GM21737 (cell line): ENCODE measurements around the gene IPO11.
"Not testable (repeated sequence)": the region's sequence is repeated elsewhere in the genome, so short reads cannot be mapped to it uniquely, and the experiment has no call there.

Source experiments
- ATAC-seq: cut with Tn5 transposase; IDR thresholded peaks from one replicate; pipeline ENCODE4 v1.9.1; 2021; ENCODE audit warnings: mild to moderate bottlenecking, moderate library complexity; ENCODE audit not compliant: unreplicated experiment

IPO11 gene

GRCh38 chr5:62448528-62448927, 36.0 kb downstream of the IPO11 start:
- no peak for ATAC-seq

GRCh38 chr5:62450259-62450658, 37.7 kb downstream of the IPO11 start:
- ATAC-seq = no peak

GRCh38 chr5:62457071-62457470, 44.5 kb downstream of the IPO11 start:
- no peak for ATAC-seq

GRCh38 chr5:62460578-62460983, 48.0 kb downstream of the IPO11 start:
- peak; percentile 83 for ATAC-seq

- ATAC-seq = no peak
These were observed 49.0 kb downstream of the IPO11 start for GRCh38 chr5:62461561-62461960.

- ATAC-seq = no peak
These were observed 53.7 kb downstream of the IPO11 start for GRCh38 chr5:62465985-62466925.

GRCh38 chr5:62473209-62473608, 60.6 kb downstream of the IPO11 start:
- ATAC-seq = no peak

- no peak for ATAC-seq
These were observed 62.5 kb downstream of the IPO11 start for GRCh38 chr5:62475072-62475471.

- ATAC-seq = no peak
These were observed 65.2 kb downstream of the IPO11 start for GRCh38 chr5:62477801-62478200.

- no peak for ATAC-seq
These were observed 71.0 kb downstream of the IPO11 start for GRCh38 chr5:62483556-62483955.

GRCh38 chr5:62486672-62487071, 74.1 kb downstream of the IPO11 start:
- ATAC-seq = no peak

GRCh38 chr5:62488531-62488930, 76.0 kb downstream of the IPO11 start:
- no peak for ATAC-seq

GRCh38 chr5:62489471-62489870, 76.9 kb downstream of the IPO11 start:
- no peak for ATAC-seq

- no peak for ATAC-seq
These were observed 82.2 kb downstream of the IPO11 start for GRCh38 chr5:62494772-62495171.

- no peak for ATAC-seq
These were observed 84.3 kb downstream of the IPO11 start for GRCh38 chr5:62496876-62497275.

GRCh38 chr5:62498961-62499360, 86.4 kb downstream of the IPO11 start:
- ATAC-seq = no peak

GRCh38 chr5:62499756-62500155, 87.2 kb downstream of the IPO11 start:
- no peak for ATAC-seq

GRCh38 chr5:62502456-62503101, 90.0 kb downstream of the IPO11 start:
- ATAC-seq = no peak

GRCh38 chr5:62504129-62504528, 91.6 kb downstream of the IPO11 start:
- ATAC-seq = no peak

GRCh38 chr5:62506659-62507460, 94.3 kb downstream of the IPO11 start:
- ATAC-seq = no peak

- ATAC-seq = not testable (repeated sequence)
These were observed 96.2 kb downstream of the IPO11 start for GRCh38 chr5:62508760-62509159.
